RWPE1 (cell line): Measurements from ENCODE around the gene EID2.

Source experiments
- CTCF ChIA-PET: fragments of 350-600 bp; sonication (Branson Sonifier 250); formaldehyde crosslinking; extraction: SDS; loops from one replicate; lab custom pipeline; 2021; lab: Yijun Ruan, JAX
- POLR2A ChIA-PET: fragments of 400-600 bp; formaldehyde crosslinking; extraction: SDS; loops from one replicate; lab custom pipeline; 2020; ENCODE audit warnings: antibody characterized with exemption; ENCODE audit not compliant: low non-redundant PET; lab: Yijun Ruan, JAX
- DNase-seq: peaks from one replicate; pipeline ENCODE4 v3.0.0; 2012; ENCODE audit warnings: low spot score
- H3K27ac ChIP-seq: fragments of 450-650 bp; 2 replicates; pipeline ENCODE4 v1.5.1; 2017
- CTCF ChIP-seq: fragments of 450-650 bp; conservative IDR thresholded peaks from 2 replicates; pipeline ENCODE4 v1.5.1; 2017; ENCODE audit warnings: low read depth, mild to moderate bottlenecking

EID2 gene

DNA sequence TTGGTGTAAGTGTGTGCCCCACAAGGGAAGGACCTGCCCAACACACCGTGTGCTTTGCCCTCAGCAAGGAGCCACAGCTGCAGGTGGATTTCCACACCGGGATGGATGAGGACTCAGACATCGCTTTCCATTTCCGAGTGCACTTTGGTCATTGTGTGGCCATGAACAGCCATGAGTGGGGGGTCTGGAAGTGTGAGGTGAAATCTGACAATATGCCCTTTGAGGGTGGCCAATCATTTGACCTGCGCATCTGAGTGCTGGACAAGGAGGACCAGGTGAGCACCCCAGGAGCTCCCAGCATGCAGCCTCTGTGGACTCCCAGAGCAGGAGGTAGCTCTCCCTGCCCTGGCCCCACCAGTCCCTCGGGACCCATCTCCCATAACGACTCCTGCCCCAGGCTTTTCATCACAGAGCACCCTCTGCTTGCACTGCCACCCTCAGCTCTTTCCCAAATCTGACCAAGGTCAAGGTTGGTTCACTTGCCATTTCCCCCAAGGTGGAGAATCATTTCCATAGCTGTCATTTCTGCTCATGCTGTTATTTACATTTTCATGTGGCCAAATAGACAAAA is 13.2 kb upstream of the EID2 start:
- ChIA-PET POLR2A (no interaction called here), CTCF (no interaction called here)
- no peak for DNase-seq
- no peak overlapping the region for H3K27ac ChIP-seq
- no peak for TF ChIP-seq CTCF

DNA sequence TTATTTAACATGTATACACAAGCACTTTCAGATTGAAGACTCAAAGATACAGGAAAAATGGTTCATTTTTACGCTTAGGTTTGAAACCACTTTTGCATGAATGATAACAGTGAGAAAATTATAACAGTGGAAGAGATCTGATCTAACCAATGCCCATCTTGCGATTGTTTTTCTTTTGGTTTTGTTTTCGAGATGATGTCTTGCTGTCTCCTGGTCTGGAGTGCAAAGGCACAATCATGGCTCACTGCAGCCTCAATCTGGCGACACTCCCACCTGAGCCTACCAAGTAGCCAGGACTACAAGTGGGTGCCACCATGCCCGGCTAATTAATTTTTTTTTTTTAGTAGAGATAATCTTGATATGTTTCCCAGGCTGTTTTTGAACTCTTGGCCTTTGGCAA is 10.2 kb upstream of the EID2 start:
- ChIA-PET CTCF (no interaction called here), POLR2A (no interaction called here)
- TF ChIP-seq CTCF = no peak
- DNase-seq = no peak
- H3K27ac ChIP-seq = no peak overlapping the region

GRCh38 chr19:39546599-39546998 is 6.6 kb upstream of the EID2 start:
- CTCF ChIA-PET = interaction anchor here (0.7 to 1.5 kb wide), 2 partner anchors 14 to 106 kb away, joined by 3 to 4 read pairs; partner anchors contain the start of gene EID2B
- TF ChIP-seq CTCF = no peak
- POLR2A ChIA-PET = no interaction called here
- DNase-seq = no peak
- H3K27ac ChIP-seq = no peak overlapping the region

DNA sequence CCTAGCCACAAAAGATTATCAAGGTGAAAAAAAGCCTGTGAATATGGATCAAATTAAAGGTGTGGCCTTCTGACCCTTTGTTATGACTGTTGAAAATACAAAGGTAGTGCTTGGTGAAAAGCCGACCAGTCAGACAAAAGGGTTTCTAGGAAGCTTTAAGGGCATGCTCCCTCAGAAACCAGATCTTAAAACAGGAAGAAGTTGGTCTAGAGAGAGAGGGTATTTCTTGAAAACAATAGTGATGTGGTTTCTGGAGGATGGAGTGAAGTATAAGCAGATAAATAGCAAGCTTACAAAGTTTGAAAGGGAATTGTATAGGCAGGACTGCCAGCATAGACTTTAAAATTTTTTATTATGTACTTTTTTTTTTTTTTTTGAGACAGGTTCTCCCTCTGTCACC is 5.0 kb upstream of the EID2 start:
- no peak for TF ChIP-seq CTCF
- no peak for DNase-seq
- no peak overlapping the region for H3K27ac ChIP-seq
- CTCF ChIA-PET = no interaction called here
- POLR2A ChIA-PET = no interaction called here

- H3K27ac ChIP-seq = no peak overlapping the region
- DNase-seq = no peak
- POLR2A ChIA-PET = no interaction called here
- CTCF ChIA-PET = no interaction called here
- TF ChIP-seq CTCF = no peak
Observed at GRCh38 chr19:39544226-39544903, 4.4 kb upstream of the EID2 start.

- ChIA-PET CTCF (interaction anchor here (1.5 kb wide), 1 partner anchor 40 kb away, joined by 5 read pairs; no protein-coding TSS in a partner anchor), POLR2A (no interaction called here)
- DNase-seq = peak; percentile 47
- H3K27ac ChIP-seq = peak overlapping the region; percentile 48; the same call in 1 of the 2 replicates
- no peak for TF ChIP-seq CTCF
Observed at GRCh38 chr19:39543477-39543857, 3.5 kb upstream of the EID2 start.
